ENCODE data around the gene APOC1.

DNA sequence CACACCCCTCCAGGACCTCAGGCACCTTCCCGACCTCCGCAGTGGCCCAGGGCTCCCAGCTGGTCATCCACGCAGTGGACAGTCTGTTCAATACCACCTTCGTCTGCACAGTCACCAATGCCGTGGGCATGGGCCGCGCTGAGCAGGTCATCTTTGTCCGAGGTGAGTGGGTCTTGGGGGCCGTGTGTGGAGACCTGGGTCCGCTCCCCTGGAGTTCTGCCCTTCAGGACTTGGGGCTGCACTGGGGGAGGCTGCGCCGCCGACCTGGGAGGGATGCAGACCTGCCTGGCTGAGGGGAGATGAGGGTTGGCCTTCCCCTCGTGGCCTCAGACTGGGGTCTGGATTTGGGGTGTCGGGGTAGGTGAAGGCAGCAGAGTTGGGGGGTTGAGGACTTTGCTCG, 40.1 kb upstream of the APOC1 start:
- no peak for TF ChIP-seq FOXP2 (optimal IDR thresholded peaks at IDR 0.05; ENCODE audit: control extremely low read depth, extremely low read length, insufficient read depth)
- TF ChIP-seq EZH2 (IDR thresholded peaks at IDR 0.05), result no peak
- no peak for TF ChIP-seq POLR2AphosphoS5 (IDR thresholded peaks at IDR 0.05; ENCODE audit: borderline replicate concordance, low read depth, low read length)
